A673 (cell line): ENCODE results near the gene TPST1. TPM values are rescaled to one million over a fixed set of nuclear protein-coding genes. Genes with fewer than 3 reads are reported as not detected.

Experiments
- BruUV-seq: library from RNA; stranded (reverse); fragments of 400-500 nt; replicated peaks from 2 replicates; lab custom pipeline; 2021; lab: Mats Ljungman, UMichigan
- CTCF ChIA-PET: fragments of 300-600 bp; sonication (Branson Sonifier 250); formaldehyde crosslinking; loops from one replicate; lab custom pipeline; 2022; ENCODE audit warnings: antibody characterized with exemption; lab: Charles Lee
- POLR2A ChIA-PET: fragments of 300-600 bp; sonication (Branson Sonifier 250); formaldehyde crosslinking; loops from one replicate; lab custom pipeline; 2022; ENCODE audit warnings: antibody characterized with exemption; ENCODE audit not compliant: low non-redundant PET; lab: Charles Lee
- DNase-seq: peaks from one replicate; pipeline ENCODE4 v3.0.0-alpha.2; 2015; ENCODE audit warnings: low spot score
- H3K27ac ChIP-seq: fragments of 200-600 bp; sonication (generic); 2 replicates; pipeline ENCODE4 v1.5.1; 2016; ENCODE audit warnings: mixed run types, low read depth, mild to moderate bottlenecking, mixed read lengths, antibody characterized with exemption, low read length; ENCODE audit not compliant: poor library complexity, severe bottlenecking
- H3K27me3 ChIP-seq: fragments of 200-600 bp; sonication (generic); replicated peaks from 2 replicates; pipeline ENCODE4 v1.6.1; 2017; ENCODE audit warnings: mixed run types, low read depth, mild to moderate bottlenecking, mixed read lengths, antibody characterized with exemption, low read length; ENCODE audit not compliant: insufficient read depth, poor library complexity
- H3K36me3 ChIP-seq: fragments of 200-600 bp; sonication (generic); 2 replicates; pipeline ENCODE4 v1.6.1; 2016; ENCODE audit warnings: mixed run types, mild to moderate bottlenecking, mixed read lengths, antibody characterized with exemption, low read length; ENCODE audit not compliant: insufficient read depth, poor library complexity, severe bottlenecking
- H3K4me1 ChIP-seq: fragments of 200-600 bp; sonication (generic); 2 replicates; pipeline ENCODE4 v1.6.1; 2017; ENCODE audit warnings: mixed run types, mild to moderate bottlenecking, mixed read lengths, antibody characterized with exemption, low read length; ENCODE audit not compliant: insufficient read depth, poor library complexity, severe bottlenecking
- H3K4me3 ChIP-seq: fragments of 200-600 bp; sonication (generic); 2 replicates; pipeline ENCODE4 v1.5.1; 2016; ENCODE audit warnings: low read depth, mixed run types, mild to moderate bottlenecking, mixed read lengths, low read length; ENCODE audit not compliant: poor library complexity, severe bottlenecking
- H3K9me3 ChIP-seq: fragments of 200-600 bp; sonication (generic); 2 replicates; pipeline ENCODE4 v1.6.1; 2016; ENCODE audit warnings: mixed run types, low read depth, mild to moderate bottlenecking, mixed read lengths, antibody characterized with exemption, low read length; ENCODE audit not compliant: poor library complexity, severe bottlenecking
- CTCF ChIP-seq: fragments of 300-800, 200-600 bp; sonication (generic); conservative IDR thresholded peaks from 2 replicates; pipeline ENCODE4 v1.5.1; 2017; ENCODE audit warnings: low read depth, mild to moderate bottlenecking, antibody characterized with exemption, low read length, moderate library complexity, mixed read lengths
- EZH2 ChIP-seq: fragments of 200-600 bp; sonication (generic); IDR thresholded peaks from 2 replicates; pipeline ENCODE4 v1.6.1; 2017; ENCODE audit warnings: borderline replicate concordance, low read depth, mild to moderate bottlenecking, mixed read lengths, antibody characterized with exemption, low read length; ENCODE audit not compliant: poor library complexity, severe bottlenecking
- intact Hi-C: fragments of 100-400 bp; cut with micrococcal nuclease; formaldehyde crosslinking; loops from one replicate; pipeline ENCODE4 v1.10.0; 2022; ENCODE audit not compliant: unreplicated experiment
- total RNA-seq: library from RNA; stranded (reverse); gene quantifications from 2 replicates; pipeline ENCODE4 v1.2.3, GENCODE V29; 2021

Gene TPST1
- total RNA-seq, 1 experiment from 2014 or later = 8.0 TPM

GRCh38 chr7:66403564-66403963, 198.4 kb downstream of the TPST1 start:
- Histone ChIP-seq H3K4me1 (no peaks in the 10 kb centered on the region), H3K4me3 (no peak overlapping the region), H3K27me3 (no peaks in the 10 kb centered on the region), H3K9me3 (no peaks in the 10 kb centered on the region), H3K27ac (no peak overlapping the region), H3K36me3 (no peaks in the 10 kb centered on the region)
- intact Hi-C loops = no loop called here
- ChIA-PET POLR2A (no interaction called here), CTCF (no interaction called here)
- no peak for TF ChIP-seq CTCF
- no peak for TF ChIP-seq EZH2
- BruUV-seq = no TSS peak
- DNase-seq = no peak

- Histone ChIP-seq H3K9me3 (no peaks in the 10 kb centered on the region), H3K36me3 (no peaks in the 10 kb centered on the region), H3K27me3 (no peaks in the 10 kb centered on the region), H3K4me3 (no peak overlapping the region), H3K27ac (no peak overlapping the region), H3K4me1 (no peaks in the 10 kb centered on the region)
- intact Hi-C loops = no loop called here
- POLR2A ChIA-PET = no interaction called here
- CTCF ChIA-PET = no interaction called here
- no peak for DNase-seq
- no TSS peak for BruUV-seq
- TF ChIP-seq CTCF (no peak), EZH2 (no peak)
These were observed 204.4 kb downstream of the TPST1 start for GRCh38 chr7:66409493-66409892.

Other genes starting within 250 kb of the TPST1 start
- 65.1 and 65.6 TPM in 2 replicates for gene GUSB, start 223.1 kb upstream of the TPST1 start, total RNA-seq
- gene ASL, start 129.5 kb upstream of the TPST1 start, total RNA-seq = 10.7 and 14.3 TPM in 2 replicates
- gene CRCP, start 90.5 kb upstream of the TPST1 start, total RNA-seq = 36.6 and 42.5 TPM in 2 replicates